Astrocyte (in vitro differentiated cells and primary cell): ENCODE results near the gene PHKA1.

ENCODE experiments used
- CTCF ChIP-seq: IDR thresholded peaks from 2 replicates; pipeline ENCODE4 v1.5.1; 2011; ENCODE audit warnings: low read depth, mild to moderate bottlenecking, inconsistent platforms, low read length, moderate library complexity; ENCODE audit not compliant: insufficient read depth
- EZH2 ChIP-seq: IDR thresholded peaks from 2 replicates; pipeline ENCODE4 v1.6.1; 2012; ENCODE audit warnings: mild to moderate bottlenecking, low read length, inconsistent platforms; ENCODE audit not compliant: insufficient read depth

GRCh38 chrX:72716766-72717165 is 2.7 kb upstream of the PHKA1 start:
- TF ChIP-seq CTCF (no peak), EZH2 (no peak)
